ENCODE data around the gene PTPRT.

PTPRT gene

DNA sequence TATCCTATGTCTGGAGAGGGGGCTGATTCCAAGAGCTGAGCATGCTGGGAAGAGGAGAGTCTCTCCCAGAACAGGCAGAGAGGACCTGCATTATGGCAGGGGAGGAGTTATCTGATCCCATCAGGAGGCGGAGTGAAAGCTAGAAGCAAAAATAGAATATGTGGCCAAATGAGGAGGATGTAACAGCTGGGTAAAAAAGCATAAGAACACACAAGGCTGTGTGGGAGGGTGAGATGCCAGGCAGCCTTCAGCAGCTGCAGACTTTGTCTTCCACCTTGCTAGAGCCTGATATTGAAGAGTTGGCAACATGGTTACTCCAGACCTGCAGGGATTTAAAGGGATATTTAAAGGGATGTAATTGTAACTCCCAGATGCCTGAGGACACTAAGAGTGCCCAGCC lies 167.1 kb downstream of the PTPRT start:
- DNase-seq: no peak

DNA sequence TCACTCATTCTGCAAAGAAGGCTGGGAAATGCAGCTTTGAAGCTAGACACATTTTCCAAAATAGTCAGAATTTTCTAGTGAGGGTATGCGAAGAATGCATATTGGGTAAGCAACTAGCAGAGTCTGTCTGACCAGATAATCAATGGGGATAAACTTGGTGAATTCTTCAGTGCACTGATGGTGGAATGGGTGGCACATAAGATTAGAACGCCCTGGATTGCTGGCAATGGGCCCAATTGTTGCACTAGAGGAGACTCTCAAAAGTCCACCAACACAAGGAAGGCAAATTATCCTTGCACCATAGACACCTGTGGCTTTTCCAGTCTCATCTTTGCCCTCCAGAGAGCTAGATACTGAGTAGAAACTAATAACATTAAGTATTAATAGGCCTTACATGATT lies 167.6 kb downstream of the PTPRT start:
- no peak for DNase-seq

DNA sequence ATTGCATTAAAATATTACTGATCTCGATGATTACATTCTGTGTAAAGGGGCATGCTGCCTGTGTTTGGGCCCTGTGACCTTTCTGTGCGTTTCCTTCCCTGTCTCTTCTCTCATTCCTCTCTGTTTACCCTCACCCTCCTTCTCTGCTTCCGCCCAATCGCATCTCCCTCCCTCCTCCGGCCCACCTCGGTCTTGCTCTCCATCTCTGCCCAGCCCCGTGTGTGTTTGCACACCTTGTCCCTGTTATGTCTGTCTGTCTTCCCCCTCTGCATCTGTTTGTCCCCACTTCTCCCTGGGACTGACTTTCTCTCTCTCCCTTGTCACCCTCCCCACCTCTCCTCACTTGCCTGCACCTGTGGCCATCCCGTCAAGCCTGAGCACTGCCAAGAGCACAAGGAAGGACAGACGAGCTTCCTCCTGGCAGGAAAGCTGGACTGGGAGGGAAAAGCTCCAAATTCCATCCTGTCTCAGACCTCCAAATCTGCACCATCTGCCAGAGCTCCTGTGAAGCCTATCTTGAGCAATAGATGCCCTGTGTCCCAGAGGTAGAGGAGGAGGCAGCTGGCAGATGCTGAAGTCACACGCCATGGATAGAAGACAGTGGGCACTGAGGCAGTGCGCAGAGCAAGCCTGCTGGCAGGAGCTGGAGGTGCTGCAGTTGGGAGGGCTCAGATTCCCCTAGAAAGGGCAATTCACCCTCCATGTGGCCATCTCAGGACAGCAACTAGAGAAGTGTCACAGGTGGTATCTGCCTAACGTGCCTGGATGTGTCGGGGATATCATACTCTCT lies 172.3 kb downstream of the PTPRT start:
- no peak for DNase-seq

- no peak for DNase-seq
Observed at GRCh38 chr20:43016257-43016656, 173.4 kb downstream of the PTPRT start.

- DNase-seq: no peak
Observed at GRCh38 chr20:43015566-43015965, 174.1 kb downstream of the PTPRT start.

GRCh38 chr20:43014206-43014605 lies 175.5 kb downstream of the PTPRT start:
- DNase-seq: no peak

DNA sequence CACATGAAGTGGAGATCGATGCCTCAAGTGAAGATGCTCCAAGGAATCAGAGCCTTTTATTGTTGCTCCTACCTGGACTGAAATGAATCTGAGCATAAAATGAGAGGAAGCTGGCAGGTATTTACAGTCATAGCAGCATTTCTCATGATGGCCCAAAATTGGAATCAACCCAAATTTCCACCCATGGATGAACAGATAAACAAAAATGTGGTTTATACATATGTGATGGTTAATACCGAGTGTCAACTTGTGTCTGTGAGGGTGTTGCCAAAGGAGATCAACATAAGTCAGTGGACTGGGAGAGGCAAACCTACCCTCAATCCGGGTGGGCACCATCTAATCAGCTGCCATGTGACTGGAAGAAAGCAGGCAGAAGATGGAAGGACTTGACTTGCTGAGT lies 178.2 kb downstream of the PTPRT start:
- no peak for DNase-seq

DNA sequence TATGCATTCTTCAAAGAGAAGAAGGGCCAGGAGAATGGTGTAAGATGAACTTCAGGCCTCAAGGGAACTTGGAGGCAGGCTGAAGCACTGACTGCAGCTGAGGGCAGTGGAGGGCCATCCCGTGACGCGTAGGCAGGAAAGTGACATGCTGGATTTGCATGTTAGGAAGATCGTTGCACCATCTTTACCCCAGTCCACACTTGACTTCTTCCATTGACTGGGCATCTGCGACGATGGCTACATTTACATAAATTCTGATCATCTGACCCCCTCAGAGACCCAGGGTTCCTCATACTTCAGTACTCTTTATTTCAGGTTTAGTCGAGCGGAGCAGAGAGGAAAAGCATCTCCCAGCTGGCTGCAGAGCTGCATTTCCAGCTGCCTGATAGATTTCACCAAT lies 180.2 kb downstream of the PTPRT start:
- no peak for DNase-seq

DNA sequence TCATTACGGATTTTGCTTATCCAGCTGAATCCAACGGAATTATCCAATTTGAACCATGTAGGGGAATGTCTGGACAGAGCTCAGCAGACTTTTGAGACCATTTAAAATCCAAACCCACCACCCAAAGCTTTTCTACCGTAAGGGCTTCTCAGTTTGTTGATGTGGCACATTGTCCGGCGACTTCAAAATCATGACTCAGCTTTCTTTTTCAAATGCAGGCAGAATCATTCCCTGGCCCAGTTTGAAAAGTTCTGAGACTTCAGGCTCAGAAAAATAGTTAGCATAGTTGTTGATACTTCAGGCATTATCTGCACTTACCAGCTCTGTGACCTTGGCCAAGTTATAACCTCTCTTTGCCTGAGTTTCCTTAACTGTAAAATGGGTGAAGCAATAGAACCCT lies 182.2 kb downstream of the PTPRT start:
- no peak for DNase-seq

DNA sequence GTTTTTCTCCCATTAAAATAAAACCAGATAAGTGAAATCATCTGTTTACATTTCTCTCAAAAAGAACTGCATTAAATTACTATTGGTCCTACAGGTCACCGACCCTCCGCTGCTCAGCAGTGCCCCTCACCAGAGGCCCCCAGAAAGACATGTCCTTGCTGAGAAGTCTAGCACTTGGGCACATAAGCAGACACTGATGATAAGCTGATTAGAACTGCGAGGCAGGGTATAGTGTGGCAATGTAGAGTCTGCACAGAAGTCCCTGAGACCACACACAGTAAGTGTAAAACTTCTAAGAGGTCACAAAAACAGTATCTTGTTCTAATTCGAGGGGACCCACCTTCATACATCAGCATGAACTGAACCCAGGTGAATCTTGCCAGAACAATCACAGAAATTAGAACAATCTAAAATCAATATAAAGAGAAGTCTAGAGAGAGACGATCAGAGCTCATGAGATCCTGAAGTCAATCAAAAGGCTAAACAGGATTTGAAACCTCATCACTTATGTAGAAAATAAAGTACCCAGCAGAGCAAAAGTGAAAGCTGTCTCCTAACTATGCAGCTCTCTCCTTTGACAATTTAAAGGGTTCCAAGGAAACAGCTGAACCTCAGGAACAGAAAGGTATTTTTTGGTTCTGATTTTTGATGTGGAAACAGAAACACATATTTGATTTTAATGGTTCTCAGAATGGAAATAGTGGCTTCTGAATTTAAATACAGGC lies 182.9 kb downstream of the PTPRT start:
- DNase-seq: no peak

DNA sequence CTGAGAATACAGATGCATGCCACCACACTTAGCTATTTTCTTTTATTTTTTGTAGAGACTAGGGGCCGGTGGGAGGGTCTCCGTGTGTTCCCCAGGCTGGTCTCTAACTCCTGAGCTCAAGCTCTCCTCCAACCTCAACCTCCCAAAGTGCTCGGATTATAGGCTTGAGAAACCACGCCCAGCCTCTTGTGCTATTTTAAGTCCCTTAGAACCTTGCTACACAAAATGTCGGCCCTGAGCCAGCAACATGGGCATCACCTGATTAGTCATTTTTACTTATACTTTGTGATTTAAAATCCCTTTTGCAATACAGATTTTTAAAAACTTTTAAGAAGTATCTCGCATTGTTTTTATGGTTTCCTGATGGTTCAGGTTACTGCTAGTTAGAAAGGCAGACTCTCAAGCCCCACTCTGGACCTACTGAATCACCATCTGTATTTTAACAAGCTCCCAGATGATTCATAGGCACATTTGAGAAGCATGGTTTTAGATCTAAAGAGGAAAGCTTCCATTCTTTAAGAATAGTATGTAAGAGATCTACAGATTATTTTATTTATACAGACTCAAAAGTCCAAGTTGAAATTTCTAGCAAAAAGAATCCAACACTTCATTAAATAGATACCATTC lies 186.3 kb downstream of the PTPRT start:
- DNase-seq: no peak

- no peak for DNase-seq
Observed at GRCh38 chr20:42996141-42996540, 193.6 kb downstream of the PTPRT start.

- DNase-seq: no peak
Observed at GRCh38 chr20:42988319-42988718, 201.4 kb downstream of the PTPRT start.

- no peak for DNase-seq
Observed at GRCh38 chr20:42987376-42988114, 202.2 kb downstream of the PTPRT start.

DNA sequence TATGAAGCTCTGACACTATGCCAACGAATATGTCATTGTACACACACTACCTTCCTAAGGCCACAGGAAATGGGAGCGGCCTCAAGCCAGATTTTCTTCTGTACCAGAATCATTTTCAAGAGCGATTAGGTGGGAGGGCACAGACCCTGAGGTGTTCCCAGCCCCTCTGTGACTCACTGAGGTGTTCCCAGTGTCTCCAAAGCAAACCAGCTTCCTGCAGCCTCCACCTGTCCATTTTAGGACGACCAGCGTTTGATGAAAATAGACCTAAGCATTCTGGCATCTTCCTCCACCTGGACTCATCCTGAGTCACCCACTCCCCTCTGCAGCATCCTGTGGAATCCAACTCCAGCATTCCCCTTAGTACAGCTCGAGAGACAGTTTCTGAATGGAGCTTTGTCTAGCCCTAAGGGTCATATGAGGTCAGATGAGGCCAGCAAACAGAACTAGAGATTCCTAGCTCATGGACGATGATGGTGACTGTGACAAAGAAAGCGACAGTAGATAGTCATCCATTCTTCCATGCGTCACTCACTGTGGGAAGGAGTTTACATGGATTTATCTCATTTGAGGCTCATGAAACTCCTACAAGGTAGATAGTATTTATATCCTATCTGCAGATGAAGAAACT lies 203.4 kb downstream of the PTPRT start:
- no peak for DNase-seq

DNA sequence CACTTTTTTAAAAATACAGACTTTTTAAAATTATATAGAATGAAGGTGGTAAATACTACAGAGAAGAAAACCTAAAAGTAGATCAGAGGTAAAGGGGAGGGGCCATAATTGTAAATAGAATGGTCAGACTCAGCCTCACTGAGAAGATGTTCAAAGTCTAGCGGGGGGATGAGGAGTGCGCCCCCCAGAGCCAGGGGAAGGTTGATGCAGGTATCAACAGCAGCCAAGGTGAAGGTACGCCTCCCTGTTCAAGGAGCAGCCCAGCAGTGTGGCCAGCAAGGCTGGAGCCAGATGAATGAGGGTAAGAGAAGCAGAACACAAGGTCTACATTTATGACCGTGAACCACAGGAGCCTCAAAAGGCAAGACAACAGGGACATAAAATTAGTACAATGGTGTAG lies 204.1 kb downstream of the PTPRT start:
- no peak for DNase-seq

GRCh38 chr20:42982218-42982617 lies 207.5 kb downstream of the PTPRT start:
- DNase-seq: no peak

- DNase-seq: no peak
Observed at GRCh38 chr20:42981253-42981652, 208.5 kb downstream of the PTPRT start.

DNA sequence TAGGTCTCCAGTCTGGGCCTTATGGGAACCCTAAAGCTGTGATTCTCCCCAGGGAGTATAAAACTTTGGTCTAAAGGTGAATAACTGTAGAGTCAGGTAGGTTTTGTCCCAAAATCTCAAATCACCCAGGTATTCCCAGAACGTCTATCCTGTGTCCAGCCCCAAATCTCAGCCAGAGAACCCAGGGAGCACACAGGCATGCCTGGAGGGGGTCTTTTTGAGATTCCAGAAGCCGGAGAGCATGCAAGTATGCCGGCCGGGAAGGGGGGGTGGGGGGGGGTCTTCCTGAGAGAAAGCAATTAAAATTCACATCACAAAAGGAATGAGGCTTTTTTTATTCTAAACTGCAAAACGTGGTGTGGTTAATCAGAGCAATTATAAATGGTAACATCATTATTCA lies 210.0 kb downstream of the PTPRT start:
- DNase-seq: no peak

- no peak for DNase-seq
Observed at GRCh38 chr20:42978184-42978974, 211.3 kb downstream of the PTPRT start.

DNA sequence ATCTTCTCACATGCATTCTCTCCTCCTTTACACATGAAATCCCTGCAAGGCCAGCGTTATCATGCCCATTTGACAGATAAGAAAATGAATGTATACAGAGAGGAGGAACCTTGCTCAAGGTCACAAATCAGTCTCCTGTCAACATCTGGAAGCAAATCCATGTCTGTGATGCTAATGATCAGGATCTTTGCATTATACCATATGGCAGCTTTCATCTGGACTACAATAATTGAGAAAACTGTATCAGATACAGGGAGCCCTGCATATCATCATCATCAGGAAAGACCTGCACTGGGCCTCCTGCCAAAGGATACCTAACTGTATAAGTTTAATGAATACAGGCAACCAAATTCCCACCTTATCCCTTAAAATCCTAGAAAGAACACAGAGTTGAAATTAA lies 213.7 kb downstream of the PTPRT start:
- DNase-seq: no peak

GRCh38 chr20:42974347-42974746 lies 215.4 kb downstream of the PTPRT start:
- no peak for DNase-seq

All from C1 segment of cervical spinal cord (tissue), 14 donors.